ENCODE results near the gene CLECL1. TPM values are rescaled to one million over a fixed set of nuclear protein-coding genes. Genes with fewer than 3 reads are reported as not detected.
A peak's percentile ranks its signal among the peaks of the same experiment; 100 is the strongest.

Gene CLECL1
- total and polyA plus RNA-seq, 9 of the 15 experiments (the other 6 are each of a cell fraction or from before 2014, with no cell fraction given) = 0.13 to 0.25 TPM; not detected in 7

DNA sequence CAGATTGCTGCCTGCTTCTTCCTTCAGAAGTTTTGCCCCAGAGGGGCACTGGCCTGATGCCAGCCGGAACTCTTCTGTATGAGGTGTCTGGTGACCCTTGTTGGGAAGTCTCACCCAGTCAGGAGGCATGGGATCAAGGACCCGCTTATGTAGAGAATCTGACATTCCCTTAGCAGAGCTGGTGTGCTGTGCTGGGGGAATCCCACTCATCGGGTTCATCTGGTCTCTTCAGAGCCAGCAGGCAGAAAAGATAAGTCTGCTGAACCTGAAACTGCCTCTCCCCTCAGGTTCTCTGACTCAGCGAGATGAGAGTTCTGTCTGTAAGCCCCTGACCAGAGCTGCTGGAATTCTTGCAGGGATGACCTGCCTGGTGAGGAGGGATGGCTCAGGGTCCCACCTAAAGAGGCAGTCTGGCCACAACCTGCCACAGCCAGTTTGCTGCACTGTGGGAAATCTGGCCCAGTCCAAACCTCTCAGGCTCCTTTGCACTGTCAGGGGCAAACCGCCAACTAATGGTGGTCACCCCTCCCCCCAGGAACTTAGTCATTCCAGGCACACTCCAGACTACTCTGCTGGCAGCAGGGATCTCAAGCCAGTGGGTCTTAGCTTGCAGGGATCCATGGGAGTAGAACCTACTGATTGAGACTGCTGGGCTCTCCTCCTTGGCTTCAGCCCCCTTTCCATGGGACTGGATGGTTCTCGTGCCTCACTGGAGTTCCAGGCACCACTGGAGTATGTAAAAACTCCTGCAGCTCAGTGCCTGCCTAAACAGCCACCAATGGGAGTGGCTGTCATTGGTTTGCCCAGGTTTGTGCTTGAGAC is 59.3 kb downstream of the CLECL1 start (continued):
- 0 out of 3 replicates have a peak, but pooled peaks of 1 of the 2 experiments have one; percentile 29 for TF ChIP-seq CBX3 (IDR thresholded peaks at IDR 0.05; ENCODE audit: borderline replicate concordance in 1 of 2, low read length in 2 of 2)
- TF ChIP-seq NCOA4 (IDR thresholded peaks at IDR 0.05; ENCODE audit: partially characterized antibody) = no peak
- peak; percentile 27 for TF ChIP-seq ZFP36 (IDR thresholded peaks at IDR 0.05; ENCODE audit: low read depth, low read length, partially characterized antibody)
- no peak; the same call in 1 of the 2 replicates for TF ChIP-seq BCOR (IDR thresholded peaks at IDR 0.05)
- TF ChIP-seq RB1 (IDR thresholded peaks at IDR 0.05; ENCODE audit: low read depth) = no peak
- TF ChIP-seq VEZF1 (CRISPR knock-in tag; IDR thresholded peaks at IDR 0.05) = no peak; the same call in 1 of the 2 replicates
- 0 out of 2 replicates have a peak, but pooled peaks have one; percentile 49 for TF ChIP-seq SMARCC2 (IDR thresholded peaks at IDR 0.05; ENCODE audit: low read depth)

Other genes with a start within 250 kb of the CLECL1 start
Only the 7 nearest of the 8 such genes appear.
- gene KLRB1, start 125.2 kb downstream of the CLECL1 start, total RNA-seq (2014; rRNA removed) = not detected in 2 replicates
- gene KLRB1, start 125.2 kb downstream of the CLECL1 start, total RNA-seq (2014; rRNA removed; fragmentation: Illumina TruSeq; extraction: Trizol) = not detected in 2 replicates
- gene KLRB1, start 125.2 kb downstream of the CLECL1 start, total RNA-seq (2015; rRNA removed; fragmentation: Illumina TruSeq; extraction: Trizol) = not detected in 2 replicates
- gene KLRB1, start 125.2 kb downstream of the CLECL1 start, total RNA-seq (2021) = not detected in 2 replicates
- not detected in 2 replicates for gene KLRB1, start 125.2 kb downstream of the CLECL1 start, polyA plus RNA-seq (2011; rRNA removed)
- not detected in 2 replicates for gene KLRB1, start 125.2 kb downstream of the CLECL1 start, polyA plus RNA-seq (2014; fragmentation: Illumina TruSeq; extraction: Trizol)
- not detected for gene KLRB1, start 125.2 kb downstream of the CLECL1 start, polyA plus RNA-seq (2014; fragmentation: Nextera tagmentation; extraction: Ambion mirVana)
- gene KLRB1, start 125.2 kb downstream of the CLECL1 start, polyA plus RNA-seq (2014; rRNA removed) = not detected in 2 replicates
- 0.57 and 1.9 TPM in 2 replicates for gene CLEC2D, start 63.4 kb downstream of the CLECL1 start, total RNA-seq (2014; rRNA removed)
- gene CLEC2D, start 63.4 kb downstream of the CLECL1 start, total RNA-seq (2014; rRNA removed; fragmentation: Illumina TruSeq; extraction: Trizol) = 2.6 and 3.2 TPM in 2 replicates
- gene CLEC2D, start 63.4 kb downstream of the CLECL1 start, total RNA-seq (2015; rRNA removed; fragmentation: Illumina TruSeq; extraction: Trizol) = 2.6 and 2.7 TPM in 2 replicates
- gene CLEC2D, start 63.4 kb downstream of the CLECL1 start, total RNA-seq (2021) = 2.2 TPM in 2 replicates
- 5.0 and 6.1 TPM in 2 replicates for gene CLEC2D, start 63.4 kb downstream of the CLECL1 start, polyA plus RNA-seq (2011; rRNA removed)
- 2.1 and 2.2 TPM in 2 replicates for gene CLEC2D, start 63.4 kb downstream of the CLECL1 start, polyA plus RNA-seq (2014; fragmentation: Illumina TruSeq; extraction: Trizol)
- gene CLEC2D, start 63.4 kb downstream of the CLECL1 start, polyA plus RNA-seq (2014; fragmentation: Nextera tagmentation; extraction: Ambion mirVana) = 1 to 10 TPM; 1.4 TPM
- 2.0 and 3.7 TPM in 2 replicates for gene CLEC2D, start 63.4 kb downstream of the CLECL1 start, polyA plus RNA-seq (2014; rRNA removed)
- 28.0 and 30.1 TPM in 2 replicates for gene CD69, start 27.8 kb upstream of the CLECL1 start, total RNA-seq (2014; rRNA removed)
- gene CD69, start 27.8 kb upstream of the CLECL1 start, total RNA-seq (2014; rRNA removed; fragmentation: Illumina TruSeq; extraction: Trizol) = 68.9 and 77.6 TPM in 2 replicates
- 8.8 and 11.7 TPM in 2 replicates for gene CD69, start 27.8 kb upstream of the CLECL1 start, total RNA-seq (2015; rRNA removed; fragmentation: Illumina TruSeq; extraction: Trizol)
- gene CD69, start 27.8 kb upstream of the CLECL1 start, total RNA-seq (2021) = 38.3 and 45.9 TPM in 2 replicates
- 57.1 and 76.4 TPM in 2 replicates for gene CD69, start 27.8 kb upstream of the CLECL1 start, polyA plus RNA-seq (2011; rRNA removed)
- 38.7 and 54.4 TPM in 2 replicates for gene CD69, start 27.8 kb upstream of the CLECL1 start, polyA plus RNA-seq (2014; fragmentation: Illumina TruSeq; extraction: Trizol)
- 100 to 1,000 TPM; 160 to 243 TPM for gene CD69, start 27.8 kb upstream of the CLECL1 start, polyA plus RNA-seq (2014; fragmentation: Nextera tagmentation; extraction: Ambion mirVana)
- 52.2 and 66.0 TPM in 2 replicates for gene CD69, start 27.8 kb upstream of the CLECL1 start, polyA plus RNA-seq (2014; rRNA removed)
- 0.24 and 0.77 TPM in 2 replicates for gene KLRF1, start 94.4 kb upstream of the CLECL1 start, total RNA-seq (2014; rRNA removed)
- gene KLRF1, start 94.4 kb upstream of the CLECL1 start, total RNA-seq (2014; rRNA removed; fragmentation: Illumina TruSeq; extraction: Trizol) = 0.99 and 1.1 TPM in 2 replicates
- 0.90 and 1.1 TPM in 2 replicates for gene KLRF1, start 94.4 kb upstream of the CLECL1 start, total RNA-seq (2015; rRNA removed; fragmentation: Illumina TruSeq; extraction: Trizol)
- gene KLRF1, start 94.4 kb upstream of the CLECL1 start, total RNA-seq (2021) = 0.72 and 1.3 TPM in 2 replicates
- gene KLRF1, start 94.4 kb upstream of the CLECL1 start, polyA plus RNA-seq (2011; rRNA removed) = 1.1 and 1.3 TPM in 2 replicates
- 1.00 and 1.3 TPM in 2 replicates for gene KLRF1, start 94.4 kb upstream of the CLECL1 start, polyA plus RNA-seq (2014; fragmentation: Illumina TruSeq; extraction: Trizol)
- under 1 TPM; 0.48 to 0.53 TPM for gene KLRF1, start 94.4 kb upstream of the CLECL1 start, polyA plus RNA-seq (2014; fragmentation: Nextera tagmentation; extraction: Ambion mirVana)
- 1.8 and 2.1 TPM in 2 replicates for gene KLRF1, start 94.4 kb upstream of the CLECL1 start, polyA plus RNA-seq (2014; rRNA removed)
- 1.2 and 1.3 TPM in 2 replicates for gene CLEC2B, start 136.3 kb upstream of the CLECL1 start, total RNA-seq (2014; rRNA removed)
- gene CLEC2B, start 136.3 kb upstream of the CLECL1 start, total RNA-seq (2014; rRNA removed; fragmentation: Illumina TruSeq; extraction: Trizol) = 2.3 and 2.8 TPM in 2 replicates
- gene CLEC2B, start 136.3 kb upstream of the CLECL1 start, total RNA-seq (2015; rRNA removed; fragmentation: Illumina TruSeq; extraction: Trizol) = 5.8 and 5.9 TPM in 2 replicates
- gene CLEC2B, start 136.3 kb upstream of the CLECL1 start, total RNA-seq (2021) = 1.8 and 2.1 TPM in 2 replicates
- gene CLEC2B, start 136.3 kb upstream of the CLECL1 start, polyA plus RNA-seq (2011; rRNA removed) = 3.2 and 6.6 TPM in 2 replicates
- 2.1 and 2.9 TPM in 2 replicates for gene CLEC2B, start 136.3 kb upstream of the CLECL1 start, polyA plus RNA-seq (2014; fragmentation: Illumina TruSeq; extraction: Trizol)
- gene CLEC2B, start 136.3 kb upstream of the CLECL1 start, polyA plus RNA-seq (2014; fragmentation: Nextera tagmentation; extraction: Ambion mirVana) = 1 to 10 TPM; 4.3 to 5.2 TPM
- 2.1 and 2.9 TPM in 2 replicates for gene CLEC2B, start 136.3 kb upstream of the CLECL1 start, polyA plus RNA-seq (2014; rRNA removed)
- not detected in 2 replicates for gene KLRF2, start 148.4 kb upstream of the CLECL1 start, total RNA-seq (2014; rRNA removed)
- gene KLRF2, start 148.4 kb upstream of the CLECL1 start, total RNA-seq (2014; rRNA removed; fragmentation: Illumina TruSeq; extraction: Trizol) = not detected in 2 replicates
- gene KLRF2, start 148.4 kb upstream of the CLECL1 start, total RNA-seq (2015; rRNA removed; fragmentation: Illumina TruSeq; extraction: Trizol) = not detected in 2 replicates
- not detected in 2 replicates for gene KLRF2, start 148.4 kb upstream of the CLECL1 start, total RNA-seq (2021)
- not detected in 2 replicates for gene KLRF2, start 148.4 kb upstream of the CLECL1 start, polyA plus RNA-seq (2011; rRNA removed)
- gene KLRF2, start 148.4 kb upstream of the CLECL1 start, polyA plus RNA-seq (2014; fragmentation: Illumina TruSeq; extraction: Trizol) = not detected in 2 replicates
- not detected for gene KLRF2, start 148.4 kb upstream of the CLECL1 start, polyA plus RNA-seq (2014; fragmentation: Nextera tagmentation; extraction: Ambion mirVana)
- gene KLRF2, start 148.4 kb upstream of the CLECL1 start, polyA plus RNA-seq (2014; rRNA removed) = not detected in 2 replicates
- gene CLEC2A, start 199.3 kb upstream of the CLECL1 start, total RNA-seq (2014; rRNA removed) = not detected in 2 replicates
- not detected in 2 replicates for gene CLEC2A, start 199.3 kb upstream of the CLECL1 start, total RNA-seq (2014; rRNA removed; fragmentation: Illumina TruSeq; extraction: Trizol)
- not detected in 2 replicates for gene CLEC2A, start 199.3 kb upstream of the CLECL1 start, total RNA-seq (2015; rRNA removed; fragmentation: Illumina TruSeq; extraction: Trizol)
- gene CLEC2A, start 199.3 kb upstream of the CLECL1 start, total RNA-seq (2021) = not detected in 2 replicates
- gene CLEC2A, start 199.3 kb upstream of the CLECL1 start, polyA plus RNA-seq (2011; rRNA removed) = not detected in 2 replicates
- not detected in 2 replicates for gene CLEC2A, start 199.3 kb upstream of the CLECL1 start, polyA plus RNA-seq (2014; fragmentation: Illumina TruSeq; extraction: Trizol)
- gene CLEC2A, start 199.3 kb upstream of the CLECL1 start, polyA plus RNA-seq (2014; fragmentation: Nextera tagmentation; extraction: Ambion mirVana) = not detected
- gene CLEC2A, start 199.3 kb upstream of the CLECL1 start, polyA plus RNA-seq (2014; rRNA removed) = not detected in 2 replicates